Upper lobe of left lung (tissue), 4 donors: ENCODE results near the gene ASPA.

ENCODE experiments used
- POLR2A ChIP-seq, 4 donors: fragments of 450-650 bp; IDR thresholded peaks; one replicate each; pipeline ENCODE4 v1.5.1; 2016 to 2017; ENCODE audit warnings: antibody characterized with exemption in 4 of 4, mild to moderate bottlenecking in 2 of 4
- TF ChIP-seq, protein P1 (sequence below), 6 experiments: fragments of 450-650 bp in 4 of 6; fragments of 200-600 bp in 2 of 6; sonication (generic) in 2 of 6; IDR thresholded peaks; one replicate each; pipeline ENCODE4 v1.5.1; 2016 to 2019; ENCODE audit warnings: antibody characterized with exemption in 6 of 6

DNA sequence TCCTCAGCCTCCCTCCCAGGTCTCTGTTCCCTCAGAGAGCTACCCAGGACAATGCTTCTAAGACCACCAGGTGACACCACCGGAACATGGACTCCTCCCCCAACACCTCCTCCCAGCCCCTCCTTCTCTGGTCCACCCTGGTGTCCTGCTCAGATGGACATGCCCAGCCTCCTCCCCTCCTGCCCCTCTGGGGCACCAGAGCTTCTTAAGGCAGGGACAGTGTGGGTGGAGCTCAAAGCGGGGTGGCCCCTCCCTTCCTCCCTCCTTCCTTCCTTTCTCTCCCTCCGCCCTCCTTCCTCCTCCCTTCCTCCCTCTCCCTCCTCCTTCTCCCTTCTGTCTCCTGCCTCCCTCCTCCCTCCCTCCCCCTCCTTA lies 59.1 kb downstream of the ASPA start:
- TF ChIP-seq, protein P1, sequence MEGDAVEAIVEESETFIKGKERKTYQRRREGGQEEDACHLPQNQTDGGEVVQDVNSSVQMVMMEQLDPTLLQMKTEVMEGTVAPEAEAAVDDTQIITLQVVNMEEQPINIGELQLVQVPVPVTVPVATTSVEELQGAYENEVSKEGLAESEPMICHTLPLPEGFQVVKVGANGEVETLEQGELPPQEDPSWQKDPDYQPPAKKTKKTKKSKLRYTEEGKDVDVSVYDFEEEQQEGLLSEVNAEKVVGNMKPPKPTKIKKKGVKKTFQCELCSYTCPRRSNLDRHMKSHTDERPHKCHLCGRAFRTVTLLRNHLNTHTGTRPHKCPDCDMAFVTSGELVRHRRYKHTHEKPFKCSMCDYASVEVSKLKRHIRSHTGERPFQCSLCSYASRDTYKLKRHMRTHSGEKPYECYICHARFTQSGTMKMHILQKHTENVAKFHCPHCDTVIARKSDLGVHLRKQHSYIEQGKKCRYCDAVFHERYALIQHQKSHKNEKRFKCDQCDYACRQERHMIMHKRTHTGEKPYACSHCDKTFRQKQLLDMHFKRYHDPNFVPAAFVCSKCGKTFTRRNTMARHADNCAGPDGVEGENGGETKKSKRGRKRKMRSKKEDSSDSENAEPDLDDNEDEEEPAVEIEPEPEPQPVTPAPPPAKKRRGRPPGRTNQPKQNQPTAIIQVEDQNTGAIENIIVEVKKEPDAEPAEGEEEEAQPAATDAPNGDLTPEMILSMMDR (IDR thresholded peaks at IDR 0.05): no peak
- no peak for TF ChIP-seq POLR2A (IDR thresholded peaks at IDR 0.05)
